ENCODE results near the gene PRTN3. TPM values are rescaled to one million over a fixed set of nuclear protein-coding genes. Genes with fewer than 3 reads are reported as not detected.

Gene PRTN3
- total RNA-seq, 1 donor from 2014 or later, result not detected

DNA sequence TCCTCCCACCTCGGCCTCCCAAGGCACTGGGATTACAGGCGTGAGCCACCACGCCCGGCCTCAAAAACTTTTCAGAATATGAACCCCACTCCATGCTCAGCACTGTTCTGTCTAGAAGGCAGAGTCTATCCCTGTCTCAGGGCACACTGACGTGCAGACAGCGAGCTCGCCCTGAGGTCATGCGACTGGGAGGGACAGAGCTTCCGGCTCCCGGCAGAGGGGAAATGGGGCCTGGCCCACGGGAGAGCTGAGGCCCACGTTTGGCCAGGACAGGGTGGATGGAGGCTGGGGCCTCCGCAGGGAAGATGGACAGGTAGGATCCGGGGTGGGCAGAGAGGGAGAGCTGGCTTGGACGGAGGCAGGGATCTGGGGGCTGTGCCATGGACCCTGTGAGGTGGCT lies 15.9 kb upstream of the PRTN3 start:
- no peaks in the 10 kb centered on the region for H3K27me3 ChIP-seq
- H3K9ac ChIP-seq, result no peak overlapping the region
- no peak overlapping the region for H3K27ac ChIP-seq
- Mint-ChIP-seq H3K4me3 (no peak overlapping the region), H3K27ac (no peak overlapping the region), H3K27me3 (ENCODE audit: insufficient read depth, low read depth) (peaks cover 10% of the 10 kb centered on the region), H3K36me3 (no peaks in the 10 kb centered on the region), H3K9me3 (no peaks in the 10 kb centered on the region), H3K4me1 (peaks cover 12% of the 10 kb centered on the region)
- peaks cover 10% of the 10 kb centered on the region for H4K20me1 ChIP-seq (ENCODE audit: low read depth)
- peaks cover 19% of the 10 kb centered on the region for H3K79me2 ChIP-seq (ENCODE audit: low read depth)
- H2AFZ ChIP-seq (replicated peaks), result no peak overlapping the region
- H3K9me3 ChIP-seq (ENCODE audit: low read depth), result no peaks in the 10 kb centered on the region
- no peak for DNase-seq (ENCODE audit: low spot score)
- no peaks in the 10 kb centered on the region for H3K36me3 ChIP-seq
- TF ChIP-seq, protein P1, sequence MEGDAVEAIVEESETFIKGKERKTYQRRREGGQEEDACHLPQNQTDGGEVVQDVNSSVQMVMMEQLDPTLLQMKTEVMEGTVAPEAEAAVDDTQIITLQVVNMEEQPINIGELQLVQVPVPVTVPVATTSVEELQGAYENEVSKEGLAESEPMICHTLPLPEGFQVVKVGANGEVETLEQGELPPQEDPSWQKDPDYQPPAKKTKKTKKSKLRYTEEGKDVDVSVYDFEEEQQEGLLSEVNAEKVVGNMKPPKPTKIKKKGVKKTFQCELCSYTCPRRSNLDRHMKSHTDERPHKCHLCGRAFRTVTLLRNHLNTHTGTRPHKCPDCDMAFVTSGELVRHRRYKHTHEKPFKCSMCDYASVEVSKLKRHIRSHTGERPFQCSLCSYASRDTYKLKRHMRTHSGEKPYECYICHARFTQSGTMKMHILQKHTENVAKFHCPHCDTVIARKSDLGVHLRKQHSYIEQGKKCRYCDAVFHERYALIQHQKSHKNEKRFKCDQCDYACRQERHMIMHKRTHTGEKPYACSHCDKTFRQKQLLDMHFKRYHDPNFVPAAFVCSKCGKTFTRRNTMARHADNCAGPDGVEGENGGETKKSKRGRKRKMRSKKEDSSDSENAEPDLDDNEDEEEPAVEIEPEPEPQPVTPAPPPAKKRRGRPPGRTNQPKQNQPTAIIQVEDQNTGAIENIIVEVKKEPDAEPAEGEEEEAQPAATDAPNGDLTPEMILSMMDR (IDR thresholded peaks at IDR 0.05), result no peak
- H3F3A ChIP-seq (ENCODE audit: low read depth), result peaks cover 22% of the 10 kb centered on the region
- H3K4me1 ChIP-seq, result peaks cover 16% of the 10 kb centered on the region
- no peak overlapping the region for H3K4me3 ChIP-seq
- no peak overlapping the region for H3K4me2 ChIP-seq

DNA sequence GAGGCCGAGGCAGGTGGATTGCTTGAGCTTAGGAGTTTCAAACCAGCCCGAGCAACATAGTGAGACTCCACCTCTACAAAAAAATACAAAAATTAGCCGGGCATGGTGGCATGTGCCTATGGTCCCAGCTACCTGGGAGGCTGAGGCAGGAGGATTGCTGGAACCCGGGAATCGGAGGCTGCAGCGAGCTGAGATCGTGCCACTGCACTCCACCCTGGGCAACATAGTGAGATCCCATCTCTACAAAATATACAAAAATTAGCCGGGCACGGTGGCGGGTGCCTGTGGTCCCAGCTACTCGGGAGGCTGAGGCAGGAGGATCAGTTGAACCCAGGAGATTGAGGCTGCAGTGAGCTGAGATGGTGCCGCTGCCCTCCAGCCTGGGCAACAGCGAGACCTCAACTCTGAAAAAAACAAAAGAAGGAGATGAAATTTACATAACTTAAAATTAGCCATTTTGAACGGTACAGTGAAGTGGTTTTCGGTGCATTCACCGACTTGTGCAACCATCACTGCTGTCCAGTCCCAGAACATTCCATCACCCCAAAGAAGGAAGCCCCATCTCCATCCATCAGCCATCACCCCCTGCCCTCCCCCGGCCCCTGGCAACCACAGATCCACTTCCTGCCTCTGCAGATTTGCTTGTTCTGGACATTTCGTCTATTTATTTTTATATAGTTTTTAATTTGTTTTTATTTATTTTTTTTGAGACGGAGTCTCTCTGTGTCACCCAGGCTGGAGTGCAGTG lies 14.7 kb upstream of the PRTN3 start:
- H3K27ac ChIP-seq, result no peak overlapping the region
- peaks cover 10% of the 10 kb centered on the region for H3K4me1 Mint-ChIP-seq
- no peak for DNase-seq (ENCODE audit: low spot score)
- no peak overlapping the region for H3K4me3 ChIP-seq
- no peak overlapping the region for H2AFZ ChIP-seq (replicated peaks)
- TF ChIP-seq EZH2 (IDR thresholded peaks at IDR 0.05) (no peak), EZH2phosphoT487 (IDR thresholded peaks at IDR 0.05) (no peak)
- TF ChIP-seq, protein P1 (IDR thresholded peaks at IDR 0.05), result no peak
- H3K4me3 Mint-ChIP-seq, result no peak overlapping the region
- no peak overlapping the region for H3K4me2 ChIP-seq
- peaks cover 16% of the 10 kb centered on the region for H3F3A ChIP-seq (ENCODE audit: low read depth)
- H3K36me3 ChIP-seq, result no peaks in the 10 kb centered on the region
- peaks cover 8% of the 10 kb centered on the region for H3K27me3 Mint-ChIP-seq (ENCODE audit: insufficient read depth, low read depth)
- no peak overlapping the region for H3K9ac ChIP-seq
- H3K27me3 ChIP-seq, result no peaks in the 10 kb centered on the region
- H3K27ac Mint-ChIP-seq, result no peak overlapping the region
- H3K36me3 Mint-ChIP-seq, result no peaks in the 10 kb centered on the region
- no peaks in the 10 kb centered on the region for H4K20me1 ChIP-seq (ENCODE audit: low read depth)
- no peaks in the 10 kb centered on the region for H3K9me3 ChIP-seq (ENCODE audit: low read depth)
- peaks cover 7% of the 10 kb centered on the region for H3K79me2 ChIP-seq (ENCODE audit: low read depth)
- H3K9me3 Mint-ChIP-seq, result no peaks in the 10 kb centered on the region
- peaks cover 16% of the 10 kb centered on the region for H3K4me1 ChIP-seq

DNA sequence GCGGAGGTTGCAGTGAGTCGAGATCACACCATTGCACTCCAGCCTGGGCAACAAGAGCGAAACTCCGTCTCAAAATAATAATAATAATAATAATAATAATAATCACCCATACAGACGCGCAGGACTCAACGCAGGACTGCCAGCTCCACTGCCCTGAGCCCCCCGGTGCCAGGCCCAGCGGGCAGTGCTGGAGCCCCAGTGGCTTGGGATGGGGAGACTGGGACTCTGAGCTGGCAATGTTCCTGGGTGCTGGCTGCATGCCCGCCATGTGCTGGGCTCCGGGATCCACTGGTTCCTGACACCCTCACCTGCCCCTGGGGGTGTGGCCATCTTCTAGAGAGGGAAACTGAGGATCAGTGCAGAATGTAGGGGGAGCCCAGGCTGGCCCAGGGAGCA lies 13.5 kb upstream of the PRTN3 start:
- Mint-ChIP-seq H3K9me3 (no peaks in the 10 kb centered on the region), H3K4me1 (peaks cover 10% of the 10 kb centered on the region), H3K27me3 (ENCODE audit: insufficient read depth, low read depth) (peaks cover 8% of the 10 kb centered on the region), H3K4me3 (no peak overlapping the region), H3K36me3 (no peaks in the 10 kb centered on the region), H3K27ac (no peak overlapping the region)
- Histone ChIP-seq H2AFZ (replicated peaks) (no peak overlapping the region), H3K4me3 (no peak overlapping the region), H3K79me2 (ENCODE audit: low read depth) (no peaks in the 10 kb centered on the region), H3K27me3 (no peaks in the 10 kb centered on the region), H3K4me1 (peaks cover 16% of the 10 kb centered on the region), H3K36me3 (no peaks in the 10 kb centered on the region), H3K9ac (no peak overlapping the region), H3F3A (ENCODE audit: low read depth) (peaks cover 14% of the 10 kb centered on the region), H4K20me1 (ENCODE audit: low read depth) (no peaks in the 10 kb centered on the region), H3K27ac (no peak overlapping the region), H3K9me3 (ENCODE audit: low read depth) (no peaks in the 10 kb centered on the region), H3K4me2 (no peak overlapping the region)
- DNase-seq (ENCODE audit: low spot score), result no peak
- TF ChIP-seq, protein P1 (IDR thresholded peaks at IDR 0.05), result no peak
- no peak for TF ChIP-seq EZH2 (IDR thresholded peaks at IDR 0.05)
- TF ChIP-seq EZH2phosphoT487 (IDR thresholded peaks at IDR 0.05), result no peak

Data from neural progenitor cell (in vitro differentiated cells).